Astrocyte of the spinal cord (primary cell): Measurements from ENCODE around the gene CDR2L.

Source experiments
- DNase-seq: peaks from one replicate; pipeline ENCODE4 v3.0.0; 2011; ENCODE audit warnings: low read depth, low spot score
- H3K4me3 ChIP-seq: 2 replicates; pipeline ENCODE4 v1.5.1; 2011; ENCODE audit warnings: low read depth, mild to moderate bottlenecking, low read length, moderate library complexity
- CTCF ChIP-seq: IDR thresholded peaks from 2 replicates; pipeline ENCODE4 v1.5.1; 2012; ENCODE audit warnings: low read depth, mild to moderate bottlenecking, low read length, inconsistent platforms
- in situ Hi-C: cut with HindIII; loops from 2 replicates; pipeline ENCODE4 v1.10.0; 2017; ENCODE audit warnings: low sequenced_read_pairs

CDR2L gene

GRCh38 chr17:74972973-74973328 is 14.5 kb upstream of the CDR2L start:
- H3K4me3 ChIP-seq, result no peak overlapping the region
- DNase-seq, result no peak
- TF ChIP-seq CTCF, result no peak
- in situ Hi-C loops, result no loop called here

GRCh38 chr17:74975943-74976342 is 11.5 kb upstream of the CDR2L start:
- TF ChIP-seq CTCF, result no peak
- in situ Hi-C loops, result no loop called here
- DNase-seq, result no peak
- H3K4me3 ChIP-seq, result no peak overlapping the region

- in situ Hi-C loops, result no loop called here
- DNase-seq, result no peak
- H3K4me3 ChIP-seq, result no peak overlapping the region
- no peak for TF ChIP-seq CTCF
These were observed 9.6 kb upstream of the CDR2L start for GRCh38 chr17:74977802-74978201.

GRCh38 chr17:74978240-74978639 is 9.2 kb upstream of the CDR2L start:
- DNase-seq, result no peak
- in situ Hi-C loops, result no loop called here
- no peak for TF ChIP-seq CTCF
- no peak overlapping the region for H3K4me3 ChIP-seq

GRCh38 chr17:74979408-74980146 is 7.9 kb upstream of the CDR2L start:
- no peak for TF ChIP-seq CTCF
- H3K4me3 ChIP-seq, result no peak overlapping the region
- no peak for DNase-seq
- in situ Hi-C loops, result no loop called here

GRCh38 chr17:74981318-74981978 is 6.0 kb upstream of the CDR2L start:
- TF ChIP-seq CTCF, result no peak
- in situ Hi-C loops, result no loop called here
- H3K4me3 ChIP-seq, result peak overlapping the region; percentile 58
- no peak for DNase-seq
